ENCODE data around the gene HOXA5.
A peak's percentile ranks its signal among the peaks of the same experiment; 100 is the strongest.

The HOXA5 gene

GRCh38 chr7:27105301-27106031, 38.0 kb downstream of the HOXA5 start:
- no peak for DNase-seq (ENCODE audit: low spot score)

GRCh38 chr7:27104341-27105058, 39.0 kb downstream of the HOXA5 start:
- no peak for DNase-seq (ENCODE audit: low spot score)

- no peak for DNase-seq (ENCODE audit: low spot score)
These were observed 39.8 kb downstream of the HOXA5 start for GRCh38 chr7:27103489-27104226.

- DNase-seq (ENCODE audit: low spot score), result no peak
These were observed 40.7 kb downstream of the HOXA5 start, which contains the start of gene HOXA2 for GRCh38 chr7:27102581-27103442. TSS of gene HOXA2 (minus strand) at chr7:27102683. CDS start at chr7:27102500, 183 bp downstream.

GRCh38 chr7:27101957-27102580, 41.4 kb downstream of the HOXA5 start:
- DNase-seq (ENCODE audit: low spot score), result no peak

- no peak for DNase-seq (ENCODE audit: low spot score)
These were observed 42.1 kb downstream of the HOXA5 start for GRCh38 chr7:27101171-27101956.

GRCh38 chr7:27100694-27101170, 42.7 kb downstream of the HOXA5 start:
- DNase-seq (ENCODE audit: low spot score), result no peak

GRCh38 chr7:27099453-27100370, 43.8 kb downstream of the HOXA5 start:
- no peak for DNase-seq (ENCODE audit: low spot score)

GRCh38 chr7:27098578-27099451, 44.7 kb downstream of the HOXA5 start:
- no peak for DNase-seq (ENCODE audit: low spot score)

- no peak for DNase-seq (ENCODE audit: low spot score)
These were observed 45.5 kb downstream of the HOXA5 start for GRCh38 chr7:27097686-27098577.

GRCh38 chr7:27096768-27097514, 46.5 kb downstream of the HOXA5 start:
- DNase-seq (ENCODE audit: low spot score), result no peak

- peak; percentile 68 for DNase-seq (ENCODE audit: low spot score)
These were observed 47.3 kb downstream of the HOXA5 start, which contains the start of gene HOXA1 for GRCh38 chr7:27095897-27096767. TSS of gene HOXA1 (minus strand) at chr7:27096000. CDS start at chr7:27095912, 88 bp downstream.

- DNase-seq (ENCODE audit: low spot score), result no peak
These were observed 48.2 kb downstream of the HOXA5 start for GRCh38 chr7:27095050-27095896.

- DNase-seq (ENCODE audit: low spot score), result no peak
These were observed 49.0 kb downstream of the HOXA5 start for GRCh38 chr7:27094304-27095049.
